Measurements from ENCODE around the gene ITGB3BP.

The ITGB3BP gene

DNA sequence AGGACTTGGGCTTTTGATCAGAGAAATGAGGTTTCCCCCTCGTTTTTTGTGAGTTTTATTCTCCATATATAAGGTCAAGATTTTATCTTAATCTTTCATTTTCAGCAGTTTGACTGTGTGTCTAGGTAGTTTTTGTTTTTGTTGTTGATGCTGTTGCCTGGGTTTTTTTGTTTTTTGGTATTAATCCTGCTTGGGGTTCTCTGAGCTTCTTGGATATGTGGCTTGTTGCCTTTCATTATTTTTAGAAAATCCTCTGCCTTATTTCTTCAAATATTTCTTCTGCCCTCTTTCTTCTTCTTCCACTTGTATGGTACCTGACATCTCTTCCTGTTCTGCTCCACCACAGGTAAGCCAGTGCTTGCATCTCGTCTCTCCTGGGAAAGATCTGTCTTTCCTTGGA lies 25.3 kb upstream of the ITGB3BP start:
- Histone ChIP-seq H3K27me3 (ENCODE audit: control insufficient read depth, low read length) (no peaks in the 10 kb centered on the region), H3K27ac (ENCODE audit: low read depth, low read length) (no peak overlapping the region), H3K36me3 (ENCODE audit: control insufficient read depth, low read length) (no peaks in the 10 kb centered on the region), H3K79me2 (ENCODE audit: control insufficient read depth, low read length) (no peaks in the 10 kb centered on the region), H3K4me1 (ENCODE audit: control insufficient read depth, low read length) (no peaks in the 10 kb centered on the region), H3K9me3 (ENCODE audit: control insufficient read depth, insufficient read depth, low read length) (no peaks in the 10 kb centered on the region), H3F3A (ENCODE audit: control insufficient read depth, insufficient read depth) (no peaks in the 10 kb centered on the region), H3K4me2 (ENCODE audit: low read length) (no peak overlapping the region), H4K20me1 (ENCODE audit: control insufficient read depth, insufficient read depth, low read depth, low read length) (no peaks in the 10 kb centered on the region), H3K9me2 (replicated peaks; ENCODE audit: control insufficient read depth, low read length) (no peaks in the 10 kb centered on the region), H3K4me3 (ENCODE audit: low read length) (no peak overlapping the region)
- TF ChIP-seq CTCF (IDR thresholded peaks at IDR 0.05; ENCODE audit: low read depth, low read length, poor library complexity, severe bottlenecking) (no peak), EZH2phosphoT487 (IDR thresholded peaks at IDR 0.05; ENCODE audit: borderline replicate concordance, low read length) (no peak)

GRCh38 chr1:63547621-63548294 lies 24.7 kb upstream of the ITGB3BP start:
- no peak for TF ChIP-seq CTCF (IDR thresholded peaks at IDR 0.05; ENCODE audit: low read depth, low read length, poor library complexity, severe bottlenecking)
- H3K27ac ChIP-seq (ENCODE audit: low read depth, low read length) = no peak overlapping the region

GRCh38 chr1:63545780-63546179 lies 22.8 kb upstream of the ITGB3BP start:
- TF ChIP-seq EZH2phosphoT487 (IDR thresholded peaks at IDR 0.05; ENCODE audit: borderline replicate concordance, low read length) = no peak
- no peak for TF ChIP-seq CTCF (IDR thresholded peaks at IDR 0.05; ENCODE audit: low read depth, low read length, poor library complexity, severe bottlenecking)
- no peaks in the 10 kb centered on the region for H3K9me3 ChIP-seq (ENCODE audit: control insufficient read depth, insufficient read depth, low read length)
- no peaks in the 10 kb centered on the region for H4K20me1 ChIP-seq (ENCODE audit: control insufficient read depth, insufficient read depth, low read depth, low read length)
- H3K27me3 ChIP-seq (ENCODE audit: control insufficient read depth, low read length) = no peaks in the 10 kb centered on the region
- no peak overlapping the region for H3K27ac ChIP-seq (ENCODE audit: low read depth, low read length)
- no peak overlapping the region for H3K4me3 ChIP-seq (ENCODE audit: low read length)
- H3F3A ChIP-seq (ENCODE audit: control insufficient read depth, insufficient read depth) = no peaks in the 10 kb centered on the region
- no peak overlapping the region for H3K4me2 ChIP-seq (ENCODE audit: low read length)
- H3K4me1 ChIP-seq (ENCODE audit: control insufficient read depth, low read length) = no peaks in the 10 kb centered on the region
- no peaks in the 10 kb centered on the region for H3K9me2 ChIP-seq (replicated peaks; ENCODE audit: control insufficient read depth, low read length)
- H3K79me2 ChIP-seq (ENCODE audit: control insufficient read depth, low read length) = no peaks in the 10 kb centered on the region
- H3K36me3 ChIP-seq (ENCODE audit: control insufficient read depth, low read length) = no peaks in the 10 kb centered on the region

More at GRCh38 chr1:63547621-63548294, 24.7 kb upstream of the ITGB3BP start:
- Histone ChIP-seq H3K27me3 (ENCODE audit: control insufficient read depth, low read length) (no peaks in the 10 kb centered on the region), H3F3A (ENCODE audit: control insufficient read depth, insufficient read depth) (no peaks in the 10 kb centered on the region), H4K20me1 (ENCODE audit: control insufficient read depth, insufficient read depth, low read depth, low read length) (no peaks in the 10 kb centered on the region), H3K36me3 (ENCODE audit: control insufficient read depth, low read length) (no peaks in the 10 kb centered on the region), H3K9me2 (replicated peaks; ENCODE audit: control insufficient read depth, low read length) (no peaks in the 10 kb centered on the region), H3K4me1 (ENCODE audit: control insufficient read depth, low read length) (no peaks in the 10 kb centered on the region), H3K4me3 (ENCODE audit: low read length) (no peak overlapping the region), H3K9me3 (ENCODE audit: control insufficient read depth, insufficient read depth, low read length) (no peaks in the 10 kb centered on the region), H3K79me2 (ENCODE audit: control insufficient read depth, low read length) (no peaks in the 10 kb centered on the region), H3K4me2 (ENCODE audit: low read length) (no peak overlapping the region)

All from DOHH2 (cell line).